CD4-positive, alpha-beta memory T cell (primary cell): Measurements from ENCODE around the gene TRPC1. TPM values are rescaled to one million over a fixed set of nuclear protein-coding genes. Genes with fewer than 3 reads are reported as not detected.
"Not testable (repeated sequence)": the region's sequence is repeated elsewhere in the genome, so short reads cannot be mapped to it uniquely, and the experiment has no call there.

ENCODE experiments used
- CTCF ChIA-PET: fragments of 350-600 bp; sonication (Branson Sonifier 250); formaldehyde crosslinking; loops from one replicate; lab custom pipeline; 2021; ENCODE audit warnings: inconsistent platforms; ENCODE audit not compliant: partially characterized antibody; lab: Charles Lee
- POLR2A ChIA-PET: fragments of 350-600 bp; sonication (Branson Sonifier 250); formaldehyde crosslinking; loops from one replicate; lab custom pipeline; 2021; ENCODE audit not compliant: partially characterized antibody; lab: Charles Lee
- DNase-seq, 5 donors: peaks; one replicate each; pipeline versions ENCODE4 v3.0.0 to v3.0.0-alpha.2; 2020 to 2022; ENCODE audit warnings: mixed read lengths in 1 of 5
- H3K27ac ChIP-seq: one replicate; pipeline ENCODE4 v1.7.0; 2013; ENCODE audit warnings: low read depth, low read length
- H3K27me3 ChIP-seq: 2 replicates; pipeline ENCODE4 v1.7.0; 2013; ENCODE audit warnings: mild to moderate bottlenecking, low read length, moderate library complexity; ENCODE audit not compliant: insufficient read depth
- H3K36me3 ChIP-seq: 2 replicates; pipeline ENCODE4 v1.7.0; 2013; ENCODE audit warnings: mild to moderate bottlenecking, low read length, moderate library complexity; ENCODE audit not compliant: insufficient read depth
- H3K4me1 ChIP-seq: 2 replicates; pipeline ENCODE4 v1.7.0; 2013; ENCODE audit warnings: mild to moderate bottlenecking, low read length, moderate library complexity; ENCODE audit not compliant: insufficient read depth
- H3K4me3 ChIP-seq, 2 donors: one replicate each; pipeline ENCODE4 v1.7.0; 2013; ENCODE audit warnings: low read length in 2 of 2, mild to moderate bottlenecking in 1 of 2
- H3K9me3 ChIP-seq, 2 donors: one replicate each; pipeline ENCODE4 v1.7.0; 2013; ENCODE audit warnings: low read length in 2 of 2, control low read depth in 1 of 2; ENCODE audit not compliant: control insufficient read depth in 1 of 2
- H3K27ac Mint-ChIP-seq, 7 donors: one replicate each; pipeline ENCODE4 v1.8.0; 2020 to 2021; ENCODE audit warnings: mixed read lengths in 7 of 7, mild to moderate bottlenecking in 6 of 7, inconsistent platforms in 3 of 7, moderate library complexity in 3 of 7
- H3K27me3 Mint-ChIP-seq, 2 donors: one replicate each; pipeline ENCODE4 v1.8.0; 2020 to 2021; ENCODE audit warnings: mixed read lengths in 2 of 2
- H3K36me3 Mint-ChIP-seq, 2 donors: one replicate each; pipeline ENCODE4 v1.8.0; 2020 to 2021; ENCODE audit warnings: mixed read lengths in 2 of 2, inconsistent platforms in 1 of 2, mild to moderate bottlenecking in 1 of 2
- H3K4me1 Mint-ChIP-seq, 4 donors: one replicate each; pipeline ENCODE4 v1.8.0; 2020 to 2021; ENCODE audit warnings: mixed read lengths in 4 of 4, mild to moderate bottlenecking in 1 of 4
- H3K4me3 Mint-ChIP-seq, 8 donors: one replicate each; pipeline ENCODE4 v1.8.0; 2020 to 2021; ENCODE audit warnings: mixed read lengths in 8 of 8, mild to moderate bottlenecking in 7 of 8, moderate library complexity in 6 of 8, inconsistent platforms in 3 of 8
- H3K9me3 Mint-ChIP-seq, 8 donors: one replicate each; pipeline ENCODE4 v1.8.0; 2020 to 2021; ENCODE audit warnings: mixed read lengths in 8 of 8, mild to moderate bottlenecking in 5 of 8, inconsistent platforms in 3 of 8, moderate library complexity in 1 of 8
- intact Hi-C: fragments of 100-400 bp; cut with micrococcal nuclease; formaldehyde crosslinking; loops from one replicate; pipeline ENCODE4 v1.15.1; 2023
- polyA plus RNA-seq, 2 donors: library from polyadenylated mRNA; unstranded; fragments of 300-500 nt; fragmentation: Illumina TruSeq; gene quantifications; one replicate each; pipeline ENCODE4 v1.2.3, GENCODE V29; 2021
- total RNA-seq, 2 experiments: library from RNA; stranded (reverse); gene quantifications; one replicate each; pipeline ENCODE4 v1.2.3, GENCODE V29; 2021

TRPC1 gene
- total and polyA plus RNA-seq, 4 experiments from 2014 or later: 1.5 to 8.8 (median 3.8) TPM

DNA sequence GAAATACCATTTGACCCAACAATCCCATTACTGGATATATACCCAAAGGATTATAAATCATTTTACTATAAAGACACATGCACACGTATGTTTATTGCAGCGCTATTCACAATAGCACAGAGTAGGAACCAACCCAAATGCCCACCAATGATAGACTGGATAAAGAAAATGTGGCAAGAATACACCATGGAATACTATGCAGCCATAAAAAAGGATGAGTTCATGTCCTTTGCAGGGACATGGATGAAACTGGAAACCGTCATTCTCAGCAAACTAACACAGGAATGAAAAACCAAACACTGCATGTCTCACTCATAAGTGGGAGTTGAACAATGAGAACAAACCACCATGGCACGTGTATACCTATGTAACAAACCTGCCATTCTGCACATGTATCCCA, 26.7 kb downstream of the TRPC1 start:
- H3K9me3 Mint-ChIP-seq, intact Hi-C loops, H3K27ac Mint-ChIP-seq, H3K27ac ChIP-seq, H3K4me1 ChIP-seq, H3K4me1 Mint-ChIP-seq, H3K9me3 ChIP-seq, POLR2A ChIA-PET, H3K27me3 ChIP-seq, H3K4me3 ChIP-seq, CTCF ChIA-PET, DNase-seq, H3K36me3 ChIP-seq, H3K27me3 Mint-ChIP-seq, H3K4me3 Mint-ChIP-seq: not testable (repeated sequence)
- peaks cover 10 to 22% of the 10 kb centered on the region in 2 donors for H3K36me3 Mint-ChIP-seq

DNA sequence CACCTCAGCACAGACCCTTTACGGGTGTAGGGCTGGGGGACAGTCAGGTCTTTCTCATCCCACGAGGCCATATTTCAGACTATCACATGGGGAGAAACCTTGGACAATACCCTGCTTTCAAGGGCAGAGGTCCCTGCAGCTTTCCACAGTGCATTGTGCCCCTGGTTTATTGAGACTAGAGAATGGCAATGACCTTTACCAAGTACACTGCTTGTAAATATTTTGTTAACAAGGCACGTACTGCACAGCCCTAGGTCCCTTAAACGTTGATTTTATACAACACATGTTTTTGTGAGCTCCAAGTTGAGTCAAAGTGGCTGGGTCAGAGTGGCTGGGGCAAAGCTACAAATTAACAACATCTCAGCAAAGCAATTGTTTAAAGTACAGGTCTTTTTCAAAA, 28.8 kb downstream of the TRPC1 start:
- H3K27me3 Mint-ChIP-seq, CTCF ChIA-PET: not testable (repeated sequence)

DNA sequence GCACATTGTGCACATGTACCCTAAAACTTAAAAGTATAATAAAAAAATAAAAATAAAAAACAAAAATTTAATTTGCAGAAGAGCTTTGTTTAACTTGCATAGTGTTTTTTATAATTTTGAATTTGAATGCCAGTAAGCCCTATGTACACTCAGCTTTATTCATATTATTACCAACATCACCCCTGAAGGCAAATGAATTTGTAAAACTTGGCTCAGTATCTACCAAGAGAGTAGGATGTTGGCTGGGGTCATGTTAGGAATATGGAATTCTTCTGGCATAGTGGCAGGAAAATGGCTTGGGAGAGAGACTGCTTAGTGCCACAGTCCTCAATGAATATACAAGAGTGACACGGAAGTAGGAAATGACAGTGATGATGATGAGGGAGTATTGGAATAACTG, 30.7 kb downstream of the TRPC1 start:
- Mint-ChIP-seq H3K4me3 (no peak overlapping the region), H3K27ac (no peak overlapping the region), H3K36me3 (peaks cover 2 to 10% of the 10 kb centered on the region in 2 donors), H3K4me1 (no peaks in the 10 kb centered on the region), H3K9me3 (peaks cover 0 to 10% (median 6%) of the 10 kb centered on the region in 8 donors), H3K27me3 (no peaks in the 10 kb centered on the region)
- H3K27ac ChIP-seq: no peak overlapping the region
- H3K36me3 ChIP-seq: no peaks in the 10 kb centered on the region
- no peak for DNase-seq
- H3K9me3 ChIP-seq: no peaks in the 10 kb centered on the region
- H3K4me1 ChIP-seq: no peaks in the 10 kb centered on the region
- ChIA-PET CTCF (no interaction called here), POLR2A (no interaction called here)
- no peaks in the 10 kb centered on the region for H3K27me3 ChIP-seq
- intact Hi-C loops: no loop called here
- H3K4me3 ChIP-seq: no peak overlapping the region

More for the DNA sequence above, 28.8 kb downstream of the TRPC1 start:
- H3K27ac ChIP-seq, POLR2A ChIA-PET, H3K9me3 Mint-ChIP-seq, H3K4me3 Mint-ChIP-seq, intact Hi-C loops, H3K4me1 ChIP-seq, H3K27me3 ChIP-seq, H3K4me1 Mint-ChIP-seq, H3K9me3 ChIP-seq, H3K4me3 ChIP-seq, DNase-seq, H3K27ac Mint-ChIP-seq, H3K36me3 ChIP-seq: not testable (repeated sequence)
- H3K36me3 Mint-ChIP-seq: peaks cover 10 to 22% of the 10 kb centered on the region in 2 donors

DNA sequence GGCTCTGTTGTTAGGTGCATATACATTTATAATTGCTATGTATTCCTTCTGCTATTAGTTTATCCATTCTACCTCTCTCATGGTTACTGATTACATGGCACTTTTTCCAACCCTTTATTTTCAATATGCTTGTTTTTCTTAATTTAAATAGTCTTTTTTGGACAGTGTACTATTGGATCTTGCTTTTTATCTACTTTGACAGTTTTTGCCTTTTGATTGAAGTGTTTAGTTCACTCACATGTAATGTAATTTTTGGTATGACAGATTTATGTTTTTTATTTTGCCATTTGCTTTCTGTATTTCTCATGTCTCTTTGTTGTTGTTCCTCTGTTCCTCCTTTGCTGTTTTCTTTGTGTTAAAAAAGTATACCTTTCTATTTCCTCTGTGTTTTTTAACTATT, 44.5 kb downstream of the TRPC1 start:
- no peak for DNase-seq
- H3K27me3 Mint-ChIP-seq: no peaks in the 10 kb centered on the region
- H3K4me3 ChIP-seq: no peak overlapping the region
- H3K9me3 Mint-ChIP-seq: peaks cover 3 to 27% (median 17%) of the 10 kb centered on the region in 8 donors
- H3K36me3 Mint-ChIP-seq: peaks cover 42 to 48% of the 10 kb centered on the region in 2 donors
- POLR2A ChIA-PET: no interaction called here
- peak overlapping the region in 1 of 7 donors; percentile 13 for H3K27ac Mint-ChIP-seq
- no peaks in the 10 kb centered on the region for H3K36me3 ChIP-seq
- H3K4me3 Mint-ChIP-seq: no peak overlapping the region
- CTCF ChIA-PET: no interaction called here
- H3K9me3 ChIP-seq: no peaks in the 10 kb centered on the region
- no peaks in the 10 kb centered on the region for H3K27me3 ChIP-seq
- H3K4me1 Mint-ChIP-seq: no peaks in the 10 kb centered on the region
- intact Hi-C loops: no loop called here
- H3K27ac ChIP-seq: no peak overlapping the region
- H3K4me1 ChIP-seq: no peaks in the 10 kb centered on the region

DNA sequence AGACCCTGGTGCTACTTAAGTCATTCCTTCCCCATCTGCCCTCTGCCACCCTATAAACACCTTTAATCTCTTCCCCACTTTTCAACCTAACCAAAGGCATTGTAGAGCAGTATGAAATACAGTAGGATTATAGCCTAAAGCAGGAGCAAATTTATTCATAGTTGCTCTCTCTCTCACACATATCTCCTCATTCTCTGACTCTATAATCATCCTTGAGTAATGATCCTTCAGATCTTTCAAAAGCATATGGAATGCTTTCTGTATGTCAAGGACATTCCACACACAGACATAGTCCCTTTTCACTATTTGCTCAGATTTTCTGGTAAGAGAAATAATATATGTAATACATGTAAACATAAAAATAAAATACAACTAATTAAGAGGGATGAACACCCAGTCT, 54.1 kb downstream of the TRPC1 start:
- Histone ChIP-seq H3K36me3 (no peaks in the 10 kb centered on the region), H3K9me3 (no peaks in the 10 kb centered on the region), H3K4me1 (no peaks in the 10 kb centered on the region), H3K4me3 (no peak overlapping the region), H3K27me3 (no peaks in the 10 kb centered on the region), H3K27ac (no peak overlapping the region)
- H3K4me1 Mint-ChIP-seq: no peaks in the 10 kb centered on the region
- no peaks in the 10 kb centered on the region for H3K27me3 Mint-ChIP-seq
- intact Hi-C loops: no loop called here
- POLR2A ChIA-PET: no interaction called here
- H3K4me3 Mint-ChIP-seq: no peak overlapping the region
- CTCF ChIA-PET: no interaction called here
- H3K36me3 Mint-ChIP-seq: peaks cover 10 to 31% of the 10 kb centered on the region in 2 donors
- peaks cover 0 to 5% (median under 1%) of the 10 kb centered on the region in 8 donors for H3K9me3 Mint-ChIP-seq
- no peak for DNase-seq
- no peak overlapping the region for H3K27ac Mint-ChIP-seq

DNA sequence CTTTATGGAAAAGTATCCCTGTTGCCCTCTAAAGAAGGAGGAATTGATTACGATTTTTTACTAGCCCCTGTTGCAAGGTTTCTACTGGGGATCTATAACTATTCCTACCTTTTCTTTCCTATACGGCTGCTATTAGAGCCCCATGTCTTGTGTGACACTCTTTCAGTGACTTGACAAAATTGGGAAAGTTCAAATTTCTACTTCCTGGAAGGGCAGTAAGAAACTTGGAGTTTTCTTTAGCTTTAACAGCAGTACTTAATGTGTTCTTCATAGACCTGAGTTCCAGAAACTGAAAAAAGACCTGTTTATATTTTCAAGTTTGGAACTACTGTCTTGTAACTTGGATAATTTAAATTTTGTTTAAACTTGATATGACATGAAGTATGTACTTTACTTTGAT, 54.7 kb downstream of the TRPC1 start:
- H3K27me3 Mint-ChIP-seq: no peaks in the 10 kb centered on the region
- Histone ChIP-seq H3K27ac (no peak overlapping the region), H3K27me3 (no peaks in the 10 kb centered on the region), H3K9me3 (no peaks in the 10 kb centered on the region), H3K4me1 (no peaks in the 10 kb centered on the region), H3K4me3 (no peak overlapping the region), H3K36me3 (no peaks in the 10 kb centered on the region)
- H3K9me3 Mint-ChIP-seq: peaks cover 0 to 5% (median under 1%) of the 10 kb centered on the region in 8 donors
- no peaks in the 10 kb centered on the region for H3K4me1 Mint-ChIP-seq
- H3K4me3 Mint-ChIP-seq: no peak overlapping the region
- no peak for DNase-seq
- intact Hi-C loops: no loop called here
- H3K36me3 Mint-ChIP-seq: peaks cover 9 to 32% of the 10 kb centered on the region in 2 donors
- no peak overlapping the region for H3K27ac Mint-ChIP-seq
- ChIA-PET POLR2A (no interaction called here), CTCF (no interaction called here)

DNA sequence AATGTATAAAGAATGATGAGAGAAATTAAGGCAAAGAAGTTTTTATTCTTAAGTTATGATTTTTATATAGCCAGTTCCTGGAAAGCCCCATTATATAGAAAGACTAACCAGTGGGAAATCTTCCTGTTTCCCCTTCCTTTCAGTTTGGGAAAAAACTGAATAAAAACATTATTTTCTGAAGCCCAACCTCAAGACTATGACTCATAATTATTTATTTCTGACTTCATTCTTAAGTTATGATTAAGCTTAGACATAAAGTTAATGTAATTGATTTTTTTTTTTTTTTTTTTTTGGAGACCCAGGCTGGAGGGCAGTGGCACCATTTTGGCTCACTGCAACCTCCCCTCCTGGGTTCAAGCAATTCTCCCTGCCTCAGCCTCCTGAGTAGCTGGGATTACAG, 55.8 kb downstream of the TRPC1 start:
- H3K9me3 ChIP-seq: no peaks in the 10 kb centered on the region
- H3K9me3 Mint-ChIP-seq: peaks cover 0 to 5% (median under 1%) of the 10 kb centered on the region in 8 donors
- no peak overlapping the region for H3K4me3 ChIP-seq
- no peaks in the 10 kb centered on the region for H3K27me3 ChIP-seq
- no peak overlapping the region for H3K27ac Mint-ChIP-seq
- H3K27ac ChIP-seq: no peak overlapping the region
- intact Hi-C loops: no loop called here
- H3K4me1 Mint-ChIP-seq: no peaks in the 10 kb centered on the region
- H3K4me1 ChIP-seq: no peaks in the 10 kb centered on the region
- no peak overlapping the region for H3K4me3 Mint-ChIP-seq
- no peaks in the 10 kb centered on the region for H3K36me3 ChIP-seq
- H3K27me3 Mint-ChIP-seq: no peaks in the 10 kb centered on the region
- POLR2A ChIA-PET: no interaction called here
- H3K36me3 Mint-ChIP-seq: peaks cover 6 to 27% of the 10 kb centered on the region in 2 donors
- CTCF ChIA-PET: no interaction called here
- no peak for DNase-seq

DNA sequence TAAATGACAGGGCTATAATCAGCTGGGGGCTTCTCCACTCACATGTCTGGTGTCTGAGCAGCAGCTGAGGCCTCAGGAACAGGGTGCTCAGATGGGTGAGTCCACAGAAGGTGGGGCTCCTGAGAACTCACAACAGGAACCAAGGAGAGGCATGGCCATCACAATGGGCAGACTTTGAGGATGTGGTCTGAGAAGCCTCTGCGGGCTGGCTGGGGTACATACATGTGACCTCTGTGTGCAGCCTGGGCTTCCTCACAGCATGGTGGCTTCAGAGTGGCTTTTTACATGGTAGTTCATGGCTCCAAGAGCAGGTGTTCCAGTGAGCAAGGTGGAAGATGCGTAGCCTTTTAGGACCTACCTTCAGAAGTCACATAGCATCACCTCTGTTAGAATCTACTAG, 58.8 kb downstream of the TRPC1 start:
- intact Hi-C loops: no loop called here

More for the DNA sequence above, 58.8 kb downstream of the TRPC1 start:
- H3K27ac ChIP-seq: no peak overlapping the region
- DNase-seq: no peak
- no peak overlapping the region for H3K4me3 Mint-ChIP-seq
- H3K27ac Mint-ChIP-seq: no peak overlapping the region
- H3K36me3 ChIP-seq: no peaks in the 10 kb centered on the region
- peaks cover 0 to 5% (median under 1%) of the 10 kb centered on the region in 8 donors for H3K9me3 Mint-ChIP-seq
- no peaks in the 10 kb centered on the region for H3K27me3 ChIP-seq
- POLR2A ChIA-PET: no interaction called here
- H3K9me3 ChIP-seq: no peaks in the 10 kb centered on the region
- no peak overlapping the region for H3K4me3 ChIP-seq
- no peaks in the 10 kb centered on the region for H3K4me1 ChIP-seq
- no peaks in the 10 kb centered on the region for H3K27me3 Mint-ChIP-seq
- no peaks in the 10 kb centered on the region for H3K4me1 Mint-ChIP-seq
- CTCF ChIA-PET: no interaction called here
- H3K36me3 Mint-ChIP-seq: peaks cover 9 to 31% of the 10 kb centered on the region in 2 donors
